NCI-H446 treated with DMSO at 0.1 percent for 48 hours (cell line): ENCODE data around the gene NSMF.
"Not testable (repeated sequence)": the region's sequence is repeated elsewhere in the genome, so short reads cannot be mapped to it uniquely, and the experiment has no call there.

Experiments
- DNase-seq: peaks from one replicate; lab custom pipeline; 2025; lab: John Stamatoyannopoulos, UW

Gene NSMF

DNA sequence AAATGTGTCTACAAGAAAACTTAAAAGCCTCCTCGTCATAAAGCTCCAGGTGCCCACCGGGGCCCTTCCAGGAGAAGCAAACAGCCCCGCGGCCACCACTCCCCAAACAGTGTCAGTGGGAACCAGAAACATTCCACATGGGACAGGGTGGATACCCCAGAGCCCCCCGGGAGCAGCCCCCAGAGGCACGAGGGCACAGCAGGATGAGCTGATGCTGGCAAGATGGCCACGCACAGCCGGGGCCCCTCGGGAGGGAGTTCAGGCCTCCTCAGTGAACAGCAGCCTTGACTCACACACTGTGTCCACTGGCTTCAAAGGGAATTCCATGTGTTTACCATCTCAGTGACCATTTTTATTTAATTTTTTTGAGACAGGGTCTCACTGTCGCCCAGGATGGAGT lies 46.7 kb downstream of the NSMF start:
- no peak for DNase-seq

DNA sequence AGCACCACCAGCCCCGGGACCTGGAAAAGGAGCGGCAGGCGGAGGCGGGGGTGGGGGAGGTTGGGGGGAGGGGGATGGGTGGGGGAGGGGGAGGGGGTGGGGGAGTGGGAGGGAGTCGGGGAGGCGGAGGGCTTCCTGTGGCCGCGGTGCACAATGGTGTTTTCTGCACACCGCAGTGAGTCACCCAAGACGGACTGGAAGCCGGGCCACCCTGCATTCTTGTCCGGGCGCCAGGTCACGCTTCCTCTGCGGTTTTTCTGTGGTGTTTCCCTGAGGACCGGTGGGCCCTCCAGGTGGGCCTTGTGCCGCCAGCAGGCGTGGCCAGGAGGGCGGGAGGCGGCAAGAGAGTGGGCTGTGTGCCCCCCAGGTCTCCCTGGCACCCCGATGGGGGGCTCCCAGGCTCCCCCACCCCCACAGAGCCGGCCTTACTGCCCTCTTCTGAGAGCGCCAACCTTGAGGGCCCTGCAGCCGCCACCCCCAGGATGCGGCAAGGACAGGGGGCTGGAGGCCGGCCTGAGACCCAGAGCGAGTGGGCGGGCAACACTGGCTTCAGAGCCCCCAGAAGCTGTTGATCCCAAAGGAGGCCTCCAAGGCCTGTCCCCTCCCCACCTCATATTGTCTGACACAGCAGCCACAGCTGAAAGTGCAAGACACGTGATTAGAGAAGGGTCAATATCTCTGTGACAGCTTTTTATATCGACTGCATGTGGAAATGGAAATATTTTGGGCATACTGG lies 47.3 kb downstream of the NSMF start:
- DNase-seq: no peak

DNA sequence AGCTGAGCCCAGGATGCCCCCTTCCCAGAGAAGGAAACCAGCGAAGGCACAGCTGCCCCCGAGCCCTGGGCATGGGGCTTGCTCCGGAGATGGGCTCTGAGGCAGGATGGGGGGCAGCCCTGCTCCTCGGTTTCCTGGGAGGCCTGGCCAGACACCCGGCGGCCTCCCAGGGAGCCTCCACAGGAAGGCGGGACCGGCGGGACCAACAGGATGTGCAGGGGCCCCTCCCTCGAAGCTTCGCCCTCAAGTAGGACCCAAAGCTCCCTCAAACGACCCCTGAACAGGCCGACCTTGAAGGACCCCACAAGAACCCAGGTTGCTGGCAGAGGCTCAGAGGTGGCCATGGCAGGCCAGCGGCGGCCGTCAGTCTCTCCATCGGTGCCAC lies 47.9 kb downstream of the NSMF start:
- no peak for DNase-seq

DNA sequence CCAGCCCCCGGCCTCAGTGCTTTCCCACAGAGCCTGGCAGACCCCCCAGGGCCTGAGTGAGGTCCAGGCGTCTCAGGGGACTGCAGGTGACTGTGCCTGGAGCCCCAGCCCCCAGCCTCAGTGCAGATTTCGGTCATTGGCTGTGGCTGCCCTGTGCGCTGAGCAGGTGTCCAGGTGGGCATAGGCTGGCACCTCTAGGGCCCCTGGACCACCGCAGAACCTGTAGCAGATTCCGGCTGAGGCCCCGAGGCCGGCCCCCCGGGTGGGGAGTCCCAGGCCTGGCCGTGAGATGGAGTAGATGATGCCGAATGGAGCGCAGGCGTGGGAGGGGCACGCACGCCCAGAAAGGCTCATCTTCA lies 48.3 kb downstream of the NSMF start:
- no peak for DNase-seq

DNA sequence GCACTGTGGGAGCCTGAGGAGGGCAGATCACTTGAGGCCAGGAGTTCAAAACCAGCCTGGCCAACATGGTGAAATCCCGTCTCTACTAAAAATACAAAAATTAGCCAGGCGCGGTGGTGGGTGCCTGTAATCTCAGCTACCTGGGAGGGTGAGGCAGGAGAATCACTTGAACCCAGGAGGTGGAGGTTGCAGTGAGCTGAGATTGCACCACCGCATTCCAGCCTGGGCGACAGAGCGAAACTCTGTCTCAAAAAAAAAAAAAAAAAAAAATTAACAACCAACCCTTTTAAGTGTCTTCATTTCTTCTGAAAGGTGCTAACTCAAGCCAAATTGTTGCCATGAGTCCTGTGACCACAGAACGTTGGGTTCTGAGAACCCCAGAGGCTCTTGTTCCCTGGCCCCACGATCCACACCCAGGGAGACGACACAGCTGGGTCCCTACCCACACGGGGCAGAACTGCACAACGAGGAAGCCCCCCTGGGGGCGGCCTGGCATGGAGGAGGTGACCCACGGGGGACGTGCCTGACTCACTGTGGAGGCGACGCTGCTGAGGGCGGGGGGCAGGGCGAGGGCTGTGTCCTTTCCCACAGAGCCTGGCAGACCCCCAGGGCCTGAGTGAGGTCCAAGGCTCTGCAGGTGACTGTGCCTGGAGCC lies 48.8 kb downstream of the NSMF start:
- DNase-seq: not testable (repeated sequence)

DNA sequence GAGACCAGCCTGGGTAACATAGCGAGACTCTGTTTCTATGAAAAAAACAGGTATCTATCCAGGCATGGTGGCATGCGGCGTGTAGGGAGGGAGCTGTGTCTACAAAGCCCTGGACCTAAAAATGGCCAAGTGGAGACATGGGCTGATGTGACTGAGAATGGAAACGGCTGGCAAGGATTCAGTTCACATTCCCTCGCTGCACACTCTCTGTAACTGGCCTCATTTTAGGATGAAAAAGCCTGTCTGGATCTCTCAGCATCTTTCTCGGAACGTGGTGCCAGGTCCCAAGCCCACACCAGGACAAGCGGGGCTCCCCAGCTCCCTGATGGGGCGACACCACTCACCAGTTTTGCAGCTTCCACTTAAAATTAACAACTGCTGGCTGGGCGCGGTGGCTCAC lies 49.6 kb downstream of the NSMF start:
- DNase-seq: no peak

DNA sequence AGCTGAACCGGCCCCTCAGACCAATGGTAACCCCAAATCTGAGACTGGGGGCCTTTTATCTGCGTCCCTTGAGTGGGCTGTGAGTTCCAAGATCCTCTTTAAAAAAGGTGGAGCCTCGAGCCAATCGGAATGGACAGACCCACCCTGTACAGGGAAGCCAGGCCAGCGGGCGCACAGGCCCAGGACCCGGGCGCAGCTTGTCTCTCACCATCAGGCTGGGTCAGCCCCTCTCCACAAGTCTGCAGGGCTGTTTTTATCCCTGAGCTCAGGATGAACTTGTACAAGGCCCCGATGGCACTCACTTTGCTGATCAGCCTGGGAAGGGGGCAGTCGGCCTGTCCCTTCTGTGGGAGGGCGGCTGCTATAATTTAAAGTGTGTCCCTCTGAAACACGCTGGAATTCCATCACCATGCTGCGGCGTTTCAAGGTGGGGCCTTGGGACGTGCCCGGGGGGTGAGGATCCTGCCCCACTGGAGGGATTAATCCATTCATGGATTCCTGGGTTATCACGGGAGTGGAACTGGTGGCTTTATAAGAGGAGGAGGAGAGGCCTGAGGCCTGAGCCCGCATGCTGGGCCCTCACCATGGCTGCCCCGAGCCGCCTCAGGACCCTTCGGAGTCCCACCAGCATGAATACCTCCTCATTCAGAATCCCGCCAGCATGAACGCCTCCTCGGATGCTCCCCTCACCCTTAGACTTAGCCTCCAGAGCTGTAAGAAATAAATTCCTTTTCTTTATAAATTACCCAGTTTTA lies 50.3 kb downstream of the NSMF start:
- no peak for DNase-seq

DNA sequence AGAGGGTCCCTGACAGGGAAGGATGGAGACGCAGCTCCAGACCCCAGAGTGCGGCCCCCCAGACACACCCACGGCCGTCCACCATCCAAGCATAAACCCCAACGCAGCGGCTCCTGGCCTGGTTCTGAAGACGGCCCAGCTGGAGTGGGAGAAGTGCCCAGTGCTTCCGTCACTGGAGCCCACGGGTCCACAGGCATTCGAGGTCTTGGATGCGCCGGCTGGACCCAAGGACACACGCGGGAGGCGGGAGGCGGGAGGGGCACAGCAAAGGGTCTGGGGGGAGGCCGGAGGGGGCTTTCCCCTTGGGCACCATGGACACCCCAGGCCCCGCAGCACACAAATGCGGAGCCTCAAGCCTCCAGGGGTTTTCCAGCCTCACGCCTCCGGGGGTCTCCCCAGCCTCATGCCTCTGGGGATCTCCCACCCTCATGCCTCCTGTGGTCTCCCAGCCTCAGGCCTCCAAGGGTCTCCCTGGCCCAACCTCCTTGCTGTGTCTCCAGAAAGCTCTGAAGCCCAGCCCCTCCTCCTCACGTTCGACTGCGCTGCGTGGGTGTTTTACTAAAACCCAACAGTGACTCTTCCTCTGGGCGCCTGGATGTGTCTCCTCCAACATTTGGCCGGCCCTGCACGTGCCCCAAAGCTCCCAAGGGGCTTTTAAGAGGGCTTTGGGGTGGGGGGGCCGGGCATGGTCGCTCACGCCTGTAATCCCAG lies 51.4 kb downstream of the NSMF start:
- DNase-seq: no peak

DNA sequence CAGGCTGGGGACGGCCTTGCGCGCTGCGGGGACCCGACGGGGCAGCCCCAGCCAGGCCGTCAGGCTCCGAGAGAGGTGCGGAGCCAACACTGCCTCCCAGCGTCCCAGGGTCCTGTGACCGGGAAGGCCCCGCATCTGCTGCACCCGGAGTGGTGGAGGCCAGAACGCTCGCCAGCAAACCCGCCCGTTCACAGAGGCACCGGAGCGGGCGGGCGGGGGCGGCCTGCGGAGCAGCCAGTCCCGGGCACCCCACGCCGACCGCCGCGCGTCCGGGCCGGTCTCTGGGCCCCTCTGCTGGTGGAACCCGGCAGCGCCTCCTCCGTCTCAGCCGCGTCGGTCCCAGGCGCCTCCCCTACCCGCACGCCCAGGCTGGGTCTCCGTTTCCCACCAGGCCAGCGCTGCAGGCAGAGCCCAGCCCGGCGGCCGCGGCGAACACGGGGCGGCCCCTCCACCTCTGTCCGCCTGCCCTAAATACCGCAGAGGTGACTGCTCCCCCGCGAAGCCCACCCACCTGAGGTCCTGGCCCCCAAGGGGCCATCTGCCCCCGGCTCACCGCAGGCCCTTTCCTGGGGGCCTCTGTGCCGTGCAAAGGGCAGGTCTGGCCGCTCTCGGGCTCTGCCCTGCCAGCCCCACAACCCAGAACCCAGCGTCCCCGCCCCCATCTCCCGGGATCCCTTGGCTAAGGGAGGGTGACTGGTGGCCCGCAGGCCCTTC lies 52.1 kb downstream of the NSMF start:
- DNase-seq: no peak

DNA sequence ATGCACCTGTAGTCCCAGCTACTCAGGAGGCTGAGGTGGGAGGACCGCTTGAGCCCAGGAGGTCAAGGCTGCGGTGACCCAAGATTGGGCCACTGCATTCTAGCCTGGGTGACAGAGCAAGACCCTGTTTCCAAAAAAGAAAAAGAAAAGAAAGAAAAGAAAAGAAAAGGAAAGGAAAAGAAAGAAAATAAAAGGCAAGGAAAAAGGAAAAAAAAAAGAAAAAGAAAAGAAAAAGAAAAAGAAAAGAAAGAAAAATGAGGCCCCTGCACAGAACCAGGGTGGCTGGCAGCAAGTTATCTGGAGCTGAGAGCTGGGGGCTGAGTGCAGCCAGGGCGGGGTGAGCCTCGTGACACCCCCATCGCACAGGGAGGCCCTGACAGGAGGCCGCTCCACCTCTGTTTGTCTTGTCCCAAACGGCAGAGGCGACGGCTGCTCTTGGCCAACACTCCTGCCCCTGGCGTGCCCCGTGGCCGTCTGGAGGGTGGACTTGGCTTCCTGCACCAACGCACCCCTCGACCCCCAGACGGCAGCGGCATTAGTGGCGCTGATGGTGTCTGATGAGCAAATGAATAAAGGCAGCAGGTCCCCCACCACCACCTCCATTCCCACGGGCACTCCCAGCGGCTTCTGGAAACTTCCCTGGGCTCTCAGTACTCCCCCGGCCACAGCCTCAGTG lies 52.9 kb downstream of the NSMF start:
- no peak for DNase-seq

DNA sequence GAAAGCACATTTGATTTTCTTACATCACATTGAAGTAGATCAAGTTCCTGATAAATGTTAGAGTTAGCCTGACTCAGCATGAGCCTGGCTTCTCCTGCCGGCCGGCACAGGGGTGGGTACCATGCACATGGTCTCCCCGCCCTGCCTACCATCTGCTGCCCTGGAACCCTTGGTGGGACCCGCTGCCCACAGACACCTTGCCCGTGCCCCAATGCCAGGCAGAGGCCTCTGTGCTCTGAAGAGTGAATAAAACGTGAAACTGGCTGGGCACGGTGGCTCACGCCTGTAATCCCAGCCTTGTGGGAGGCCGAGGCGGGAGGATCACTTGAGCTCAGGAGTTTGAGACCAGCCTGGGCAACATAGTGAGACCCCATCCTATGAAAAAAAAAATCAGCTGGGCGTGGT lies 53.5 kb downstream of the NSMF start:
- no peak for DNase-seq

DNA sequence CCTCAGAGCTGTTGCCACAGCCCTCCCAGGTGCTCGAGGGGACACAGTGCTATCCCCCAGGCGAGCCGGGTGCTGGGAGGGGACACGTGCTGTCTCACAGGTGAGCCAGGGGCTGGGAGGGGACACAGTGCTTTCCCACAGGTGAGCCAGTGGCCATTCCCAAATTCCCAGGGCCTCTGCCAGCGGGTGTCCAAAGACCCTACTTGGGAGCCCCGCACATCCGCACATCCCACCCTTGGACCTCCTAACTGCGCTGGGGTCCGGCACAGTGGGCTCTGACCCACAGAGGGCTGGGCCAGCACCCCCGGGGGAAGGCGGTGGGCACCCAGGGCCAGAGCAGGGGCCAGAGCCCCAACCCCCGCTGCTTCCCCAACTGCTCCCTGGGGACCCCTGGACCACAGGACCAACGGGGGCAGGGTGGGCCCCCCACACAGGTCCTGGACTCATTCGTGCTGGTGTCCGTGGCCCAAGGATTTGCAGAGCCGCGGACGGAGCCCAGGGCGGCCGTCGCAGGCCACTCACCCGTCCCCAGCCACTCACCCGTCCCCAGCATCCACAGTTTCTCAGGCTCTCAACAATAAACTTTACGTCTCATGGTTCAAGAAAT lies 54.1 kb downstream of the NSMF start:
- no peak for DNase-seq

DNA sequence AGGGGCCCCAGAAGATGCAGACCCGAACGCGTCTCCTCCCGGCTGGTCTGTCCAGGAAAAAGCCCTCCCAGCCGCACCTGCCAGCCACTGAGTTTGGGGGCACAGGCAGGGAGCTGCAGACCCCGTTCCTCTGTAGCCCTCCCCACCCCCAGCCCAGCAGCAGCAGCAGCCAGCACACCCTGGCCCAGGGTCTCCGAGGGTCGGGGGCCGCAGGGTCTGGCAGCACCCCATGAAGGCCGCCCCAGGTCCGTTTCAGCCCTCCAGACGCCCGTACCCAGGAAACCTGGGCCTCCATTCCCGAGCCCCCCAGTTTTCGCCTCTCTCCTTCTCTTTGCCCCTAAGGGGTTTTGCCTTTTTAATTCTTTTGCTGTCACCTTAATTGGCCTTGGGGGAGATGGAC lies 55.9 kb downstream of the NSMF start:
- DNase-seq: no peak

DNA sequence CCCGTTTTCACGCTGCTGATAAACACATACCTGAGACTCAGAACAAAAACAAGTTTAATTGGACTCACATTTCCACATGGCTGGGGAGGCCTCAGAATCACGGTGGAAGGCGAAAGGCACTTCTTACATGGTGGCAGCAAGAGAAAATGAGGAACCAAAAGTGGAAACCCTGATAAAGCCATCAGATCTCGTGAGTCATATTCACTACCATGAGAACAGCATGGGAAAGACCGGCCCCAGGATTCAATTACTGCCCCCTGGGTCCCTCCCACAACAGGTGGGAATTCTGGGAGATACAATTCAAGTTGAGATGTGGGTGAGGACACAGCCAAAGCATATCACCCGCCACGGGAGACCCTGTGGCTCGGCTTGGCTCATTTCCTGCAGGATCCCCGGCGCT lies 56.4 kb downstream of the NSMF start:
- no peak for DNase-seq

DNA sequence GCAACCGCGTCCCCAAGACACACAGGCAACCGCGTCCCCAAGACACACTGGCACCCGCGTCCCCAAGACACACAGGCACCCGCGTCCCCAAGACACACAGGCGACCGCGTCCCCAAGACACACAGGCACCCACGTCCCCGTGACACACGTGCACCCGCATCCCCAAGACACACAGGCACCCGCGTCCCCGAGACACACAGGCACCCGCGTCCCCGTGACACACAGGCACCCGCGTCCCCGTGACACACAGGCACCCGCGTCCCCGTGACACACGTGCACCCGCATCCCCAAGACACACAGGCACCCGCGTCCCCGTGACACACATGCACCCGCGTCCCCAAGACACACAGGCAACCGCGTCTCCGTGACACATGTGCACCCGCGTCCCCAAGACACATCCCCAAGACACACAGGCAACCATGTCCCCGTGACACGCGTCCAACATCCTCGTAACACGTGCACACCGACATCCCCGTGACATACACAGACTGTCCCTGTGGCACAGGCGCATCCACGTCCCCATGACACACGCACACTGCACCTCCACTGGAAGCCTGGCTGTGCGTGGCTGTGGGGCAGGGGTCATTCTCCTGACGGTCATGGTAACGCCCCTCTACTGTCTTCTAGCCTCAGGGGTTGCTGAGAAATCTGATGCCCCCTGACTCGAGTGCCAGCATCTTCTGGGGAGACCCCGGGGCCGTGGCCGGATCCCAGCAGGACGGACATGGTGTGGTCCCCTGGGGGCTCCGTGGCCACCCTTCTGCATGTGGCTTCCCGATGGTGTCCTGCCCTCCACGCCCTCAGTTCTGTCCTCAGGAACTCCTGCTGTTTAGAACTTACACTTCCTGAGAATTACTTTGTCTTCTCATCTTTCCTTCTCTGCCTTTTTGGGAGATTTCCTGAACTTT lies 60.3 kb downstream of the NSMF start:
- DNase-seq: no peak

DNA sequence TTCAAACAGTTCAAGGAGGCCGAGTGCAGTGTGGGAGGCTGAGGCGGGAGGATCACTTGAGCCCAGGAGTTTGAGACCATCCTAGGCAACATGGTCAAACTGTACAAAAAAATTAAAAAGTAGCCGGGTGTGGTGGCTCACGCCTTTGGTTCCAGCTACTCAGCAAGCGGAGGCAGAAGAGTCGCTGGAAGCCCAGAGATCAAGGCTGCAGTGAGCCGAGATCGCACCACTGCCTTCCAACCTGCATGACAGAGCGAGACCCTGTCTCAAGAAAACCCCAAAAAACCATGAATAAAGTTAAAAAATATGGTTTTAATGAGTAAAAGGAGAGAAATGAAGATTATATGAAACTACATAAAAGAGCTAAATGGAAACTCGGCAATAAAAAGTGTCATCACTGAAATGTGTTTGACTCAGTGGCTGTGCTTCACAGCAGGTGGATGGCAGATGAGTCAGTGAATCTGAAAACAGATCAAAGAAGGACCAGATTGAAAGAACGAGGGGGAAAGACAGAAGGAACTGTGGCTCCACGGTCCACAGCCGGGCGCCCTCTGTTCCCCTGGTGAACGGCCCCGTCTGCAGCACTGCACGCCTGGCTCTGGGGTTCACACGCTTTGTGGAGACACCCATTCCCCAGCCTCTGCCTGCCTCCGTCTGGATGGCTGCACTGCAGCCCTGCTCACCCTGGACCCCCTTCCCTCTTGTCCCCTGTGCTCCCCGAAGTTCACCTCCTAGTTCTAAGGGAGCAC lies 61.3 kb downstream of the NSMF start:
- no peak for DNase-seq
